ENCODE measurements around the gene MADD. TPM values are rescaled to one million over a fixed set of nuclear protein-coding genes. Genes with fewer than 3 reads are reported as not detected.

Gene MADD
- total RNA-seq, 1 donor from 2014 or later = 67.2 TPM

DNA sequence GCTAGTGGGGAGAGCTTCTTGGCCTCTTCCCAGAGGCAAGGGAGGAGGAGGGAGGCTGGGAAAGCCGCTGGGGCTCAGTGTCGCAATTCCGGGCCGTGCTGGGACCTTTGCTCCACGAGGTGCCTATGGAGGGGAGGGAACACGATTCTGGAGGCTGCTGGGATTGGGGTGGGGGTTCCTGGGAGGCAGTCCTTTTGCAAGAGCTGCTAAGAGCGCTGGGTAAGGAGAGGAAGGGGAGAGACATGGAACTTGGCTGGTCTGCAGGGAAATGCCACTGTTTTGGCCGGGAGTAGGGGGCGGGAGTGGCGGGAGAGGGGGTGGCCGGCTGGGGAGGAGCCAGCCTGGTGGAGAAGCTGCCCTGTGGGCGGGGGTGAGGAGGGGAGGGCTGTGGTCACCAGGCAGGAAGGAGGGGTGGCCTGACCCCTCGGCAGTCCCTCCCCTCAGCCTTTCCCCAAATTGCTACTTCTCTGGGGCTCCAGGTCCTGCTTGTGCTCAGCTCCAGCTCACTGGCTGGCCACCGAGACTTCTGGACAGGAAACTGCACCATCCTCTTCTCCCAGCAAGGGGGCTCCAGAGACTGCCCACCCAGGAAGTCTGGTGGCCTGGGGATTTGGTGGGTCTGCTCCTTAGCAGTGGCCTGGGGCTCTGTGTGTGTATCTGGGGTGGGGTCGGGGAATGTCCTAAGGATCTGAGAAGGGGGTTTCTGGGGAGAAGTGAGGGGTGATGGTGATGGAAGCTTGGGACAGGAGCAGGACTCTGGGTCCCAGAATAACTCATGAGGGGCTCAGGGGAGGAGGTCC, 12.2 kb upstream of the MADD start, which contains the start of gene NR1H3:
Gene NR1H3, plus strand, starts transcription at position 480 of the 800 bp plus-strand sequence. CDS start 1,221 bp downstream, outside the sequence.
- no peak for DNase-seq (ENCODE audit: extremely low spot score, unreplicated experiment)
- Mint-ChIP-seq H3K36me3 (ENCODE audit: unreplicated experiment) (peaks cover 2% of the 10 kb centered on the region), H3K27me3 (ENCODE audit: unreplicated experiment) (no peaks in the 10 kb centered on the region), H3K9me3 (ENCODE audit: unreplicated experiment) (no peaks in the 10 kb centered on the region), H3K4me3 (ENCODE audit: unreplicated experiment) (peak within 1 kb of the TSS; percentile 63), H3K4me1 (ENCODE audit: unreplicated experiment) (peaks cover 48% of the 10 kb centered on the region), H3K27ac (ENCODE audit: unreplicated experiment) (peak within 1 kb of the TSS; percentile 85)
- peak; percentile 70 for TF ChIP-seq CTCF (IDR thresholded peaks at IDR 0.05)

DNA sequence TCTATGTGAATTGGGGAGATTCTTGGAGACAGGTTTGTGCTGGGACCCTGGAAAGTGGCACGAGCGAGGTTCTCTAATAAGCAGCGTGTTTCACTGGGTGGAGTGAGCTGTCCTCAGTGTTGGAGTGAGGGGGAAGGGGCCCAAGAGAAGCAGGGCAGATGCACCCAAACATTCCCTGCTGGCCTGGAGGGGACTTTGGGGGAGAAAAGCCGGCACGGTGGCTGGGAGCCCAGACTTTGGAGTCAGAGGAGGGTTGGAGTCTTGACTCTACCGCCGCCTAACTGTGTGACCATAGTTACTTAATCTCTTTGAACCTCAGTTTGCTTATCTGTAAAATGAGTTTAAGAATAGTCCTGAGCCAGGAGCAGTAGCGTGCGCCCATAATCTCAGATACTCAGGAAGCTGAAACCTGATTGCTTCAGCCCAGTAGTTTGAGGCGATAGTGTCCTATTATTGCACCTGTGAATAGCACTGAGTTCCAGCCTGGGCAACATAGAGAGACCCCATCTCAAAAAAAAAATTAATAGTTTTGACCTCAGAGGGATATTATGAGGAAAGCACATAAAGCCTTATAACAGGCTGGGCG, 11.5 kb upstream of the MADD start:
- no peak for DNase-seq (ENCODE audit: extremely low spot score, unreplicated experiment)
- no peak for TF ChIP-seq CTCF (IDR thresholded peaks at IDR 0.05)
- H3K4me3 Mint-ChIP-seq (ENCODE audit: unreplicated experiment) = peak overlapping the region; percentile 58
- no peaks in the 10 kb centered on the region for H3K9me3 Mint-ChIP-seq (ENCODE audit: unreplicated experiment)
- peak overlapping the region; percentile 85 for H3K27ac Mint-ChIP-seq (ENCODE audit: unreplicated experiment)
- H3K4me1 Mint-ChIP-seq (ENCODE audit: unreplicated experiment) = peaks cover 48% of the 10 kb centered on the region
- H3K27me3 Mint-ChIP-seq (ENCODE audit: unreplicated experiment) = no peaks in the 10 kb centered on the region
- H3K36me3 Mint-ChIP-seq (ENCODE audit: unreplicated experiment) = no peaks in the 10 kb centered on the region

DNA sequence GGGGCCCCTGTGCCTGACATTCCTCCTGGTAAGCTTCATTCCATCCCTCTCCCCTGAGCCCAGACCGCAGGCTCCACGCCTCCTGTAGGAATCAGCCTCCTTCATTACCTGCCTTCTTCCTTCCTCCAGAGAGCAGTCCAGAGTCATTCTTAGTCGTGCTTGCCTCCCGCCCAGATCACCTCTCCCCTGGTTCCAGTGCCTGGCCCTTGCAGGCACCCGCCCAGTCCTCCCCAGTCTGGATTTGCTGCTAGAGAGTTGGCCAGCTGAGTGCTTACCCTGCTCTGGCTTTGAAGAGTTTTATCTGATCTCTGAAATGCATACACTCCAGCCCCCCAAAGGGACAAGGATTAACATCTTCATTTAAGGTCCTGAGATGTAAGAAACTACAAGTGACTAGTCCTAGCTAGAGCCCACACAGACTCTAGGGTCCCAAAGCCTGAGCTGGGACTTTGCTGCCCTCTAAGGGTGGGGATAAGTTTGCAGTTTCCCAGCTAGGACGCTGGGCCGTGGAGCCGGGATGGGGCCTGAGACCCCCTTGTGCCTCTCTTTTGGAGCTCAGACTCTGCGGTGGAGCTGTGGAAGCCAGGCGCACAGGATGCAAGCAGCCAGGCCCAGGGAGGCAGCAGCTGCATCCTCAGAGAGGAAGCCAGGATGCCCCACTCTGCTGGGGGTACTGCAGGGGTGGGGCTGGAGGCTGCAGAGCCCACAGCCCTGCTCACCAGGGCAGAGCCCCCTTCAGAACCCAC, 10.5 kb upstream of the MADD start:
- no peak for DNase-seq (ENCODE audit: extremely low spot score, unreplicated experiment)
- peak overlapping the region; percentile 23 for H3K27ac Mint-ChIP-seq (ENCODE audit: unreplicated experiment)
- H3K36me3 Mint-ChIP-seq (ENCODE audit: unreplicated experiment) = no peaks in the 10 kb centered on the region
- H3K9me3 Mint-ChIP-seq (ENCODE audit: unreplicated experiment) = no peaks in the 10 kb centered on the region
- no peak overlapping the region for H3K4me3 Mint-ChIP-seq (ENCODE audit: unreplicated experiment)
- TF ChIP-seq CTCF (IDR thresholded peaks at IDR 0.05) = peak; percentile 75
- no peaks in the 10 kb centered on the region for H3K27me3 Mint-ChIP-seq (ENCODE audit: unreplicated experiment)
- H3K4me1 Mint-ChIP-seq (ENCODE audit: unreplicated experiment) = peaks cover 44% of the 10 kb centered on the region

DNA sequence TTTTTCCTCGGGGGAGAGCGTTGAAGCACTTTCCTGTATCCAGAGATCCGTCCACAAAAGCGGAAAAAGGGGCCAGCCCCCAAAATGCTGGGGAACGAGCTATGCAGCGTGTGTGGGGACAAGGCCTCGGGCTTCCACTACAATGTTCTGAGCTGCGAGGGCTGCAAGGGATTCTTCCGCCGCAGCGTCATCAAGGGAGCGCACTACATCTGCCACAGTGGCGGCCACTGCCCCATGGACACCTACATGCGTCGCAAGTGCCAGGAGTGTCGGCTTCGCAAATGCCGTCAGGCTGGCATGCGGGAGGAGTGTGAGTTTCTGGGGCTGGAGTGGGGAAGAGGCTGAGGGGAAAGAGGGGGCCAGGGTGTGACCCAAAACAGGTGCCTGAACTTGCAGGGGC, 9.6 kb upstream of the MADD start:
- DNase-seq (ENCODE audit: extremely low spot score, unreplicated experiment) = no peak
- no peak overlapping the region for H3K4me3 Mint-ChIP-seq (ENCODE audit: unreplicated experiment)
- no peaks in the 10 kb centered on the region for H3K36me3 Mint-ChIP-seq (ENCODE audit: unreplicated experiment)
- H3K27ac Mint-ChIP-seq (ENCODE audit: unreplicated experiment) = no peak overlapping the region
- TF ChIP-seq CTCF (IDR thresholded peaks at IDR 0.05) = no peak
- H3K9me3 Mint-ChIP-seq (ENCODE audit: unreplicated experiment) = no peaks in the 10 kb centered on the region
- no peaks in the 10 kb centered on the region for H3K27me3 Mint-ChIP-seq (ENCODE audit: unreplicated experiment)
- peaks cover 44% of the 10 kb centered on the region for H3K4me1 Mint-ChIP-seq (ENCODE audit: unreplicated experiment)
